Daoy (cell line): Measurements from ENCODE around the gene FFAR4. TPM values are rescaled to one million over a fixed set of nuclear protein-coding genes. Genes with fewer than 3 reads are reported as not detected.

Experiments used
- total RNA-seq: library from RNA; depleted of rRNA; stranded (reverse); fragments of >200 nt; shearing (Covaris generic); gene quantifications from 2 replicates; pipeline ENCODE4 v1.2.3, GENCODE V29; 2014; rRNA removed

FFAR4 gene
- total RNA-seq, 1 experiment from 2014 or later = not detected

Other genes starting within 250 kb of the FFAR4 start
- gene MYOF, start 84.3 kb upstream of the FFAR4 start, total RNA-seq = 124 and 132 TPM in 2 replicates
- gene CEP55, start 70.1 kb upstream of the FFAR4 start, total RNA-seq = 98.9 and 128 TPM in 2 replicates
- not detected in 2 replicates for gene RBP4, start 34.6 kb downstream of the FFAR4 start, total RNA-seq
- gene PDE6C, start 45.9 kb downstream of the FFAR4 start, total RNA-seq = not detected in 2 replicates
- gene FRA10AC1, start 135.9 kb downstream of the FFAR4 start, total RNA-seq = 2.5 and 3.2 TPM in 2 replicates
- gene LGI1, start 191.3 kb downstream of the FFAR4 start, total RNA-seq = not detected in 2 replicates